ENCODE data around the gene FBP2. TPM values are rescaled to one million over a fixed set of nuclear protein-coding genes. Genes with fewer than 3 reads are reported as not detected.
"Not testable (repeated sequence)": the region's sequence is repeated elsewhere in the genome, so short reads cannot be mapped to it uniquely, and the experiment has no call there.

FBP2 gene
- total RNA-seq, 4 donors from 2014 or later, result 12.1 to 56.5 (median 41.5) TPM

DNA sequence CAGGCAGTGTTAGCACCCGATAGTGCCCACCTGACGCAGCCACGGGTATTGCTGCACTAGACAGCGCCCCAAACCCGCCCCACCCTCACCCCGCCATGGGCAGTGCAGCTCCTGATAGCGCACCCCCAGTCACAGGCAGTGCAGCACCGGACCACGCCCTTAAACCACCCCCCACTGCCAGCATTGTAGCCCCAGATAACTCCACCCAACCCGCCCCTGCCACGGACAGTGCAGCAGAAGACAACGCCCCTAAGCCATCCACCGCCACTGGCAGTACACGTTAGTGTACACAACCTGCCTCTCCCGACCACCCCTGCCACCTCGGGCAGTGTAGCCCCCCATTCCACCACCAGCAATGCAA, 39.6 kb downstream of the FBP2 start:
- in situ Hi-C loops (cut with MboI; ENCODE audit: low sequenced_read_pairs in 4 of 4), result no loop called here
- Histone ChIP-seq H3K4me3 (no peak overlapping the region), H3K4me1 (peaks cover 0 to 2% of the 10 kb centered on the region in 2 donors), H3K27ac (no peak overlapping the region), H3K27me3 (no peaks in the 10 kb centered on the region), H3K9me3 (no peaks in the 10 kb centered on the region), H3K36me3 (no peaks in the 10 kb centered on the region)
- no peak for DNase-seq
- ATAC-seq, result no peak
- no peak for TF ChIP-seq POLR2A (IDR thresholded peaks at IDR 0.05)
- TF ChIP-seq, protein P1, sequence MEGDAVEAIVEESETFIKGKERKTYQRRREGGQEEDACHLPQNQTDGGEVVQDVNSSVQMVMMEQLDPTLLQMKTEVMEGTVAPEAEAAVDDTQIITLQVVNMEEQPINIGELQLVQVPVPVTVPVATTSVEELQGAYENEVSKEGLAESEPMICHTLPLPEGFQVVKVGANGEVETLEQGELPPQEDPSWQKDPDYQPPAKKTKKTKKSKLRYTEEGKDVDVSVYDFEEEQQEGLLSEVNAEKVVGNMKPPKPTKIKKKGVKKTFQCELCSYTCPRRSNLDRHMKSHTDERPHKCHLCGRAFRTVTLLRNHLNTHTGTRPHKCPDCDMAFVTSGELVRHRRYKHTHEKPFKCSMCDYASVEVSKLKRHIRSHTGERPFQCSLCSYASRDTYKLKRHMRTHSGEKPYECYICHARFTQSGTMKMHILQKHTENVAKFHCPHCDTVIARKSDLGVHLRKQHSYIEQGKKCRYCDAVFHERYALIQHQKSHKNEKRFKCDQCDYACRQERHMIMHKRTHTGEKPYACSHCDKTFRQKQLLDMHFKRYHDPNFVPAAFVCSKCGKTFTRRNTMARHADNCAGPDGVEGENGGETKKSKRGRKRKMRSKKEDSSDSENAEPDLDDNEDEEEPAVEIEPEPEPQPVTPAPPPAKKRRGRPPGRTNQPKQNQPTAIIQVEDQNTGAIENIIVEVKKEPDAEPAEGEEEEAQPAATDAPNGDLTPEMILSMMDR (IDR thresholded peaks at IDR 0.05 in 4 of 5, conservative IDR thresholded peaks at IDR 0.05 in 1 of 5), result no peak
- intact Hi-C loops (cut with DNase I; ENCODE audit: low total_unique reads), result loop anchor here (1.0 kb wide), 1 partner anchor 49 kb away; no protein-coding TSS in a partner anchor

DNA sequence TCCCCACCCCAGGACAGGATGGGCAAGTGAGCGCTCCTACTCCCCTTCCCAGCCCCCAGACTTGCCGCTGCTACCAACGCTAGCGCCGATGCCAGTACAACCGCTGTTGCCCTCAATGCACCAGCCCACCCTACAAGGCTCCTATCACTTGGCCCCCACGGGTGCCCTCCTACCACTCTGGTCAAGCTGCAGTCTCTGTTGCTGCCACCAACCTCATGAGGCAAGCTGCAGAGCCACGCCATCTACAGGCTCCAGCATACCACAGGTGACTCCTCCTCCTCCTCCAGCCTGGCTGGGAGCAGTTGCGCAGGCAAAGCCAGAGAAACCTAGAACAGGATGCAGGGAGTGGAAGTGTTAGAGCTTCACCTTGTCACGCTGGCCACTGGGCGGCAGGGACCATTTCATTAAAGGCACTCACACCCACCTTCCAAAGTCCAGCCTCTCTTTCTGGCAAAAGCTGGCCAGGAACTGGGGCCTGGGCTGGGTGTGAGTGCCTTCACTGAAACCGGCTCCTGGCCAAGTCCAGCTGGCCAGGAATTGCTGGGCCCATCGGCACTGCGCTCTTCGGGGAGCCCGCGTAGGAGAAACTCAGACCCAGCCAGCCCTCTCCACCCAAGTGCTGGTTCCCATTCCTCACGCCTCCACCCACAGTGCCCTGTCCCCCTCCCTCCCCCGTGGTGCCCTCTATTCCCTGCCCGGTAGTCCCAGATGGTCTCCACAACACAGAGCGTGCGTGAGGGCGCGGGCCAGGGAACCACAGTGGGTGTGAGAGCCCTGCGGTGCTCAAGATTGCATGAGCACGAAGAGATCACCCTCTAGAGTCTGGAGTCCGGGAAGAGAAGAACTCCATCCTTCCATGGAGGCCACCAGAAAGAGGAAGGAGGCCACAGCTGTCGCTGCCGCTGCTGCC, 40.3 kb downstream of the FBP2 start:
- Histone ChIP-seq H3K9me3 (no peaks in the 10 kb centered on the region), H3K27ac (no peak overlapping the region), H3K4me3 (no peak overlapping the region), H3K36me3 (no peaks in the 10 kb centered on the region), H3K27me3 (no peaks in the 10 kb centered on the region), H3K4me1 (peaks cover 0 to 2% of the 10 kb centered on the region in 2 donors)
- intact Hi-C loops (cut with DNase I; ENCODE audit: low total_unique reads) (no loop called here), in situ Hi-C loops (cut with MboI; ENCODE audit: low sequenced_read_pairs in 4 of 4) (no loop called here)
- TF ChIP-seq POLR2A (IDR thresholded peaks at IDR 0.05), result no peak
- DNase-seq (no peak), ATAC-seq (no peak)

DNA sequence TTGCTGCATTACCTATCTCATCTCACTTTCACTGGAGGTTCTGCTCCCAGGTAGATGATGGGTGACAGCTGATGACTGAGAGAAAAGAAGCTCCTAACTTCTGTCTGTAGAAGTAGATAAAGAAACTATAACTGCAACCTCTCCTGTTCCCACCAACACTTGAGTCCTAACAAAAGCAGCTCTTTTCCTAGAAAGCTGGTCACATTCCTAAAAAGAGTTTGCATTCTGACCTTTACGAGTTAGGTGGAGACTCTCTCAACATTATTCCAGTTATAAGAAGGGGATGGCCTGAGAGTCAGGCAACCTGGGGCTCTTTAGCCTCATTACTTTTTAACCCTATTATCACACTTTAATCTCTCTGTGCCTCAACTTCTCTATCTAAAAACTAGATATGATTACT, 47.7 kb downstream of the FBP2 start:
- in situ Hi-C loops (cut with MboI; ENCODE audit: low sequenced_read_pairs in 4 of 4), result no loop called here
- no peak overlapping the region for H3K4me3 ChIP-seq
- no peak for DNase-seq
- no peak overlapping the region for H3K27ac ChIP-seq
- H3K4me1 ChIP-seq, result peaks cover 0 to 2% of the 10 kb centered on the region in 2 donors
- TF ChIP-seq, protein P1 (IDR thresholded peaks at IDR 0.05 in 4 of 5, conservative IDR thresholded peaks at IDR 0.05 in 1 of 5), result no peak
- no peak for TF ChIP-seq POLR2A (IDR thresholded peaks at IDR 0.05)
- H3K36me3 ChIP-seq, result no peaks in the 10 kb centered on the region
- no peaks in the 10 kb centered on the region for H3K9me3 ChIP-seq
- no peak for ATAC-seq
- intact Hi-C loops (cut with DNase I; ENCODE audit: low total_unique reads), result no loop called here
- H3K27me3 ChIP-seq, result no peaks in the 10 kb centered on the region

DNA sequence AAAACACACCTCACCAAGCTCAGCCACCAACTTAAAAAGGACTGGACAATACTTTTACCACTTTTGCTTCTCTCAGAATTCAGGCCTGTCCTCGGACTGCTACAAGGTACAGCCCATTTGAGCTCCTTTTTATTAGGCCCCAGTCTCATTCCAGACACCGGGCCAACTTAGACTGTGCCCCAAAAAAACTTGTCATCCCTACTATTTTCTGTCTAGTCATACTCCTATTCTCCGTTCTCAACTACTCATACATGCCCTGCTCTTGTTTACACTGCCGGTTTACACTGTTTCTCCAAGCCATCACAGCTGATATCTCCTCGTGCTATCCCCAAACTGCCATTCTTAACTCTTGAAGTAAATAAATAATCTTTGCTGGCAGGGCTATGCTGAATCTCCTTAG, 49.3 kb downstream of the FBP2 start:
- H3K4me3 ChIP-seq; H3K27ac ChIP-seq; H3K27me3 ChIP-seq; H3K36me3 ChIP-seq; H3K9me3 ChIP-seq; intact Hi-C loops (cut with DNase I; ENCODE audit: low total_unique reads); H3K4me1 ChIP-seq; in situ Hi-C loops (cut with MboI; ENCODE audit: low sequenced_read_pairs in 4 of 4); DNase-seq; ATAC-seq: not testable (repeated sequence)

DNA sequence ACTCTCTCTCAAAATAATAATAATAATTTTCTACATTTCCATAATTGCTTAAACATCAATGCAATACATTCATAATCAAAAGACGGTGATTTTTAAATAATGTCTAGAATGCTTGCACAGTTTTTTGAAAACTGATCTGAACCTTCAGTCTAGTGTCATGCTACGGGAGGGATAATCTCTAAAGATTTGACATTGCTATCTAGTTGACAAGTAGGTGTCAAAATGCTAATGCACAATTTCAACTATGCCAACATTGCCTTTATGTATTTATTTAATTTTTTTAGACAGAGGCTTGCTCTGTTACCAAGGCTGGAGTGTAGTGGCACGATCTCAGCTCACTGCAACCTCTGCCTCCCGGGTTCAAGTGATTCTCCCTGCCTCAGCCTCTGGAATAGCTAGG, 54.7 kb downstream of the FBP2 start:
- H3K4me1 ChIP-seq, result no peaks in the 10 kb centered on the region
- no peaks in the 10 kb centered on the region for H3K27me3 ChIP-seq
- H3K36me3 ChIP-seq, result no peaks in the 10 kb centered on the region
- DNase-seq (no peak), ATAC-seq (no peak)
- no peak overlapping the region for H3K27ac ChIP-seq
- H3K4me3 ChIP-seq, result no peak overlapping the region
- TF ChIP-seq, protein P1 (IDR thresholded peaks at IDR 0.05 in 4 of 5, conservative IDR thresholded peaks at IDR 0.05 in 1 of 5), result no peak
- no peak for TF ChIP-seq POLR2A (IDR thresholded peaks at IDR 0.05)
- intact Hi-C loops (cut with DNase I; ENCODE audit: low total_unique reads) (no loop called here), in situ Hi-C loops (cut with MboI; ENCODE audit: low sequenced_read_pairs in 4 of 4) (no loop called here)
- H3K9me3 ChIP-seq, result no peaks in the 10 kb centered on the region
